ENCODE results near the gene SPOPL.

DNA sequence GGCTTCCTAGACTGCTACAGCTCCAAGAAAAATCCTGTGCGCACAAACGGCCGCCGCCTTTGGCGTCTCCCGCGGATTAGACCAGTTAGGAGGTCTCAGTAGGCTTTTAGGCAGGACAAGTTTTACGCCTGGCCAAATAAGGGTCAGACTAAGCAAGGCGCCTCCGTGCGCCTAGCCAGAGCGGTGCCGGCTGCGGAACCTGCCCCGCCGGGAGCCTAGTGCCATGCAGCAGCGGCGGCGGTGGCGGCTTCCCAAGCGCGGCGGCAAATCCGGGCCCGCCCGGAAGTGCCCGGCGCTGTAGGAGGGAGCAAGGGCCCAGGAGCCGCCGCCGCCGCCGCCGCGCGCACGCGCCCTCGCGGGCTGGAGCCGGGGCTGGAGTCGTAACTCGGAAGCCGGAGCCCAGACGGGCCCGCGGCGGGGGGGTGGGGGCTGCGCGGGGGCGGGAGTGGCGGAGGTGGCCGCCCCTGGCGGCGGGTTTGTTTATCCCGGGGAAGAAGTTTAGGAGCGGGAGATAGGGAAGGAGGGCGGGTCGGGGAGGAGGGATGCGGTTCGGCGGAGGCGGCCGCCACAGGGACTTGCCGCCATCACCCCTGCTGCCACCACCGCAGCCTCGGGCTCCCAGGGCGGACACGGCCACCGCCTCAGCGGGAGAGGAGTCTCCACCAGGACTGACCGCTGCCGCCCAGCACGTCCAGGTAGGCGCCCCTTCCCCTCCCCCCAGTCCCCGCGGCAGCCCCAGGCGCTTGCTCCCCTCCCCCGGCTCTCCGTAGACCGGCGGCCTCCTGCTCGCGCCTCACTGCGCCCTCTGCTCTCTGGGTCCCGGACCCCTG lies at the start of gene SPOPL:
- TF ChIP-seq, protein P1, sequence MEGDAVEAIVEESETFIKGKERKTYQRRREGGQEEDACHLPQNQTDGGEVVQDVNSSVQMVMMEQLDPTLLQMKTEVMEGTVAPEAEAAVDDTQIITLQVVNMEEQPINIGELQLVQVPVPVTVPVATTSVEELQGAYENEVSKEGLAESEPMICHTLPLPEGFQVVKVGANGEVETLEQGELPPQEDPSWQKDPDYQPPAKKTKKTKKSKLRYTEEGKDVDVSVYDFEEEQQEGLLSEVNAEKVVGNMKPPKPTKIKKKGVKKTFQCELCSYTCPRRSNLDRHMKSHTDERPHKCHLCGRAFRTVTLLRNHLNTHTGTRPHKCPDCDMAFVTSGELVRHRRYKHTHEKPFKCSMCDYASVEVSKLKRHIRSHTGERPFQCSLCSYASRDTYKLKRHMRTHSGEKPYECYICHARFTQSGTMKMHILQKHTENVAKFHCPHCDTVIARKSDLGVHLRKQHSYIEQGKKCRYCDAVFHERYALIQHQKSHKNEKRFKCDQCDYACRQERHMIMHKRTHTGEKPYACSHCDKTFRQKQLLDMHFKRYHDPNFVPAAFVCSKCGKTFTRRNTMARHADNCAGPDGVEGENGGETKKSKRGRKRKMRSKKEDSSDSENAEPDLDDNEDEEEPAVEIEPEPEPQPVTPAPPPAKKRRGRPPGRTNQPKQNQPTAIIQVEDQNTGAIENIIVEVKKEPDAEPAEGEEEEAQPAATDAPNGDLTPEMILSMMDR (IDR thresholded peaks at IDR 0.05; ENCODE audit: insufficient read depth, low read length, poor library complexity, severe bottlenecking): no peak
- no peak for TF ChIP-seq EZH2phosphoT487 (conservative IDR thresholded peaks at IDR 0.05; ENCODE audit: low read length)
